HG03108 (cell line): ENCODE results near the gene TP53I3.
"Not testable (repeated sequence)": the region's sequence is repeated elsewhere in the genome, so short reads cannot be mapped to it uniquely, and the experiment has no call there.

Source experiments
- ATAC-seq: cut with Tn5 transposase; IDR thresholded peaks from one replicate; pipeline ENCODE4 v1.9.1; 2021; ENCODE audit warnings: moderate library complexity; ENCODE audit not compliant: unreplicated experiment

The TP53I3 gene

GRCh38 chr2:24101992-24102391, 17.4 kb upstream of the TP53I3 start:
- no peak for ATAC-seq

GRCh38 chr2:24100732-24101131, 16.1 kb upstream of the TP53I3 start:
- ATAC-seq, result not testable (repeated sequence)

- ATAC-seq, result not testable (repeated sequence)
Measured at GRCh38 chr2:24095171-24095677, 10.6 kb upstream of the TP53I3 start.

GRCh38 chr2:24093270-24093669, 8.6 kb upstream of the TP53I3 start:
- ATAC-seq, result not testable (repeated sequence)

- no peak for ATAC-seq
Measured at GRCh38 chr2:24088821-24089359, 4.3 kb upstream of the TP53I3 start.

GRCh38 chr2:24087032-24087431, 2.4 kb upstream of the TP53I3 start:
- ATAC-seq, result no peak

GRCh38 chr2:24086241-24086640, 1.6 kb upstream of the TP53I3 start:
- ATAC-seq, result no peak

GRCh38 chr2:24085200-24085489, 511 bp upstream of the TP53I3 start:
- ATAC-seq, result no peak

- peak; percentile 68 for ATAC-seq
Measured at GRCh38 chr2:24083567-24084385, 858 bp downstream of the TP53I3 start.

- ATAC-seq, result no peak
Measured at GRCh38 chr2:24082787-24083566, 1.7 kb downstream of the TP53I3 start.

GRCh38 chr2:24080701-24081100, 3.9 kb downstream of the TP53I3 start:
- ATAC-seq, result no peak

- ATAC-seq, result no peak
Measured at GRCh38 chr2:24077879-24078278, 6.8 kb downstream of the TP53I3 start.

GRCh38 chr2:24077535-24077877, 7.1 kb downstream of the TP53I3 start:
- ATAC-seq, result no peak

- peak; percentile 3 for ATAC-seq
Measured at GRCh38 chr2:24076849-24077534, 7.6 kb downstream of the TP53I3 start.

- ATAC-seq, result peak; percentile 95
Measured at GRCh38 chr2:24075915-24076848, 8.5 kb downstream of the TP53I3 start, which contains the start of gene SF3B6. Gene SF3B6 (minus strand): TSS chr2:24076326. CDS start chr2:24076229, 97 bp downstream.

GRCh38 chr2:24075259-24075658, 9.4 kb downstream of the TP53I3 start:
- no peak for ATAC-seq

GRCh38 chr2:24073816-24074215, 10.8 kb downstream of the TP53I3 start:
- no peak for ATAC-seq

- ATAC-seq, result no peak
Measured at GRCh38 chr2:24072259-24072658, 12.4 kb downstream of the TP53I3 start.

GRCh38 chr2:24065341-24065740, 19.3 kb downstream of the TP53I3 start:
- no peak for ATAC-seq
